ENCODE results near the gene PYY. TPM values are rescaled to one million over a fixed set of nuclear protein-coding genes. Genes with fewer than 3 reads are reported as not detected.
"Not testable (repeated sequence)": the region's sequence is repeated elsewhere in the genome, so short reads cannot be mapped to it uniquely, and the experiment has no call there.

PYY gene
- polyA plus RNA-seq, 1 donor = 36.2 TPM

GRCh38 chr17:43979671-43980070 lies 25.9 kb upstream of the PYY start:
- Histone ChIP-seq H3K36me3 (ENCODE audit: control insufficient read depth, insufficient read depth, low read length) (no peaks in the 10 kb centered on the region), H3K27ac (ENCODE audit: low read length) (no peak overlapping the region), H3K4me1 (ENCODE audit: control insufficient read depth, insufficient read depth, low read length) (peaks cover 9% of the 10 kb centered on the region), H3K9me3 (ENCODE audit: control insufficient read depth, low read depth, low read length) (no peaks in the 10 kb centered on the region), H3K27me3 (ENCODE audit: control insufficient read depth, insufficient read depth, low read length) (peaks cover 63% of the 10 kb centered on the region), H3K4me3 (ENCODE audit: low read length) (no peak overlapping the region)
- no peak for DNase-seq
- no CpG with 5 or more reads among the region's 4 CpGs for WGBS (ENCODE audit: insufficient coverage, low lambda C conversion rate)

GRCh38 chr17:43979011-43979410 lies 25.3 kb upstream of the PYY start:
- Histone ChIP-seq H3K27ac (ENCODE audit: low read length) (no peak overlapping the region), H3K4me1 (ENCODE audit: control insufficient read depth, insufficient read depth, low read length) (peaks cover 7% of the 10 kb centered on the region), H3K36me3 (ENCODE audit: control insufficient read depth, insufficient read depth, low read length) (no peaks in the 10 kb centered on the region), H3K9me3 (ENCODE audit: control insufficient read depth, low read depth, low read length) (no peaks in the 10 kb centered on the region), H3K27me3 (ENCODE audit: control insufficient read depth, insufficient read depth, low read length) (peaks cover 60% of the 10 kb centered on the region), H3K4me3 (ENCODE audit: low read length) (no peak overlapping the region)
- no peak for DNase-seq
- WGBS (ENCODE audit: insufficient coverage, low lambda C conversion rate) = 96% methylated on average over 3 of the region's 7 CpGs

GRCh38 chr17:43978078-43978477 lies 24.3 kb upstream of the PYY start:
- no peaks in the 10 kb centered on the region for H3K36me3 ChIP-seq (ENCODE audit: control insufficient read depth, insufficient read depth, low read length)
- DNase-seq = no peak
- WGBS (ENCODE audit: insufficient coverage, low lambda C conversion rate) = no CpG with 5 or more reads among the region's 2 CpGs
- no peak overlapping the region for H3K4me3 ChIP-seq (ENCODE audit: low read length)
- H3K9me3 ChIP-seq (ENCODE audit: control insufficient read depth, low read depth, low read length) = no peaks in the 10 kb centered on the region
- H3K27ac ChIP-seq (ENCODE audit: low read length) = no peak overlapping the region
- peaks cover under 1% of the 10 kb centered on the region for H3K4me1 ChIP-seq (ENCODE audit: control insufficient read depth, insufficient read depth, low read length)
- H3K27me3 ChIP-seq (ENCODE audit: control insufficient read depth, insufficient read depth, low read length) = peaks cover 51% of the 10 kb centered on the region

GRCh38 chr17:43976963-43977837 lies 23.5 kb upstream of the PYY start:
- Histone ChIP-seq H3K27me3 (ENCODE audit: control insufficient read depth, insufficient read depth, low read length) (peaks cover 42% of the 10 kb centered on the region), H3K36me3 (ENCODE audit: control insufficient read depth, insufficient read depth, low read length) (no peaks in the 10 kb centered on the region), H3K4me3 (ENCODE audit: low read length) (no peak overlapping the region), H3K9me3 (ENCODE audit: control insufficient read depth, low read depth, low read length) (no peaks in the 10 kb centered on the region), H3K27ac (ENCODE audit: low read length) (no peak overlapping the region), H3K4me1 (ENCODE audit: control insufficient read depth, insufficient read depth, low read length) (no peaks in the 10 kb centered on the region)
- DNase-seq = no peak
- no CpG with 5 or more reads among the region's 9 CpGs for whole genome bisulfite sequencing (ENCODE audit: insufficient coverage, low lambda C conversion rate)

GRCh38 chr17:43975898-43976297 lies 22.2 kb upstream of the PYY start:
- 83% methylated on average over 5 of the region's 27 CpGs for WGBS (ENCODE audit: insufficient coverage, low lambda C conversion rate)
- Histone ChIP-seq H3K27ac (ENCODE audit: low read length) (no peak overlapping the region), H3K9me3 (ENCODE audit: control insufficient read depth, low read depth, low read length) (no peaks in the 10 kb centered on the region), H3K4me1 (ENCODE audit: control insufficient read depth, insufficient read depth, low read length) (no peaks in the 10 kb centered on the region), H3K36me3 (ENCODE audit: control insufficient read depth, insufficient read depth, low read length) (no peaks in the 10 kb centered on the region), H3K4me3 (ENCODE audit: low read length) (no peak overlapping the region), H3K27me3 (ENCODE audit: control insufficient read depth, insufficient read depth, low read length) (peaks cover 30% of the 10 kb centered on the region)
- DNase-seq = no peak

- Histone ChIP-seq H3K4me3 (ENCODE audit: low read length) (no peak overlapping the region), H3K4me1 (ENCODE audit: control insufficient read depth, insufficient read depth, low read length) (no peaks in the 10 kb centered on the region), H3K36me3 (ENCODE audit: control insufficient read depth, insufficient read depth, low read length) (no peaks in the 10 kb centered on the region), H3K27ac (ENCODE audit: low read length) (no peak overlapping the region), H3K9me3 (ENCODE audit: control insufficient read depth, low read depth, low read length) (no peaks in the 10 kb centered on the region), H3K27me3 (ENCODE audit: control insufficient read depth, insufficient read depth, low read length) (peaks cover 26% of the 10 kb centered on the region)
- DNase-seq = no peak
- WGBS (ENCODE audit: insufficient coverage, low lambda C conversion rate) = 100% methylated on average over 1 of the region's 14 CpGs
These were observed 20.9 kb upstream of the PYY start for GRCh38 chr17:43974382-43975266.

- no CpG with 5 or more reads among the region's 22 CpGs for WGBS (ENCODE audit: insufficient coverage, low lambda C conversion rate)
- not testable (repeated sequence) for H3K4me1 ChIP-seq (ENCODE audit: control insufficient read depth, insufficient read depth, low read length); H3K4me3 ChIP-seq (ENCODE audit: low read length); DNase-seq; H3K36me3 ChIP-seq (ENCODE audit: control insufficient read depth, insufficient read depth, low read length); H3K9me3 ChIP-seq (ENCODE audit: control insufficient read depth, low read depth, low read length); H3K27ac ChIP-seq (ENCODE audit: low read length); H3K27me3 ChIP-seq (ENCODE audit: control insufficient read depth, insufficient read depth, low read length)
These were observed 18.9 kb upstream of the PYY start for GRCh38 chr17:43972444-43973212.

- 55% methylated on average over 2 of the region's 2 CpGs for WGBS (ENCODE audit: insufficient coverage, low lambda C conversion rate)
- not testable (repeated sequence) for H3K4me3 ChIP-seq (ENCODE audit: low read length); H3K36me3 ChIP-seq (ENCODE audit: control insufficient read depth, insufficient read depth, low read length); H3K27me3 ChIP-seq (ENCODE audit: control insufficient read depth, insufficient read depth, low read length); H3K4me1 ChIP-seq (ENCODE audit: control insufficient read depth, insufficient read depth, low read length); DNase-seq; H3K9me3 ChIP-seq (ENCODE audit: control insufficient read depth, low read depth, low read length); H3K27ac ChIP-seq (ENCODE audit: low read length)
These were observed 17.7 kb upstream of the PYY start for GRCh38 chr17:43971436-43971835.

GRCh38 chr17:43970366-43970765 lies 16.6 kb upstream of the PYY start:
- H3K4me3 ChIP-seq (ENCODE audit: low read length) = no peak overlapping the region
- H3K27me3 ChIP-seq (ENCODE audit: control insufficient read depth, insufficient read depth, low read length) = peaks cover 4% of the 10 kb centered on the region
- H3K27ac ChIP-seq (ENCODE audit: low read length) = no peak overlapping the region
- no peaks in the 10 kb centered on the region for H3K4me1 ChIP-seq (ENCODE audit: control insufficient read depth, insufficient read depth, low read length)
- 80% methylated on average over 1 of the region's 4 CpGs for WGBS (ENCODE audit: insufficient coverage, low lambda C conversion rate)
- DNase-seq = no peak
- no peaks in the 10 kb centered on the region for H3K36me3 ChIP-seq (ENCODE audit: control insufficient read depth, insufficient read depth, low read length)
- no peaks in the 10 kb centered on the region for H3K9me3 ChIP-seq (ENCODE audit: control insufficient read depth, low read depth, low read length)

GRCh38 chr17:43967251-43967875 lies 13.6 kb upstream of the PYY start:
- Histone ChIP-seq H3K4me1 (ENCODE audit: control insufficient read depth, insufficient read depth, low read length) (no peaks in the 10 kb centered on the region), H3K9me3 (ENCODE audit: control insufficient read depth, low read depth, low read length) (no peaks in the 10 kb centered on the region), H3K27me3 (ENCODE audit: control insufficient read depth, insufficient read depth, low read length) (peaks cover 15% of the 10 kb centered on the region), H3K4me3 (ENCODE audit: low read length) (no peak overlapping the region), H3K27ac (ENCODE audit: low read length) (no peak overlapping the region), H3K36me3 (ENCODE audit: control insufficient read depth, insufficient read depth, low read length) (no peaks in the 10 kb centered on the region)
- no peak for DNase-seq
- WGBS (ENCODE audit: insufficient coverage, low lambda C conversion rate) = no CpG with 5 or more reads among the region's 9 CpGs
